Activated naive CD8-positive, alpha-beta T cell treated with anti-CD3 and anti-CD28 coated beads, Interleukin-2, amount 10 ng/mL, durations not matched to agents 7 days and 5 days (primary cell): ENCODE results near the gene OR2A42. TPM values are rescaled to one million over a fixed set of nuclear protein-coding genes. Genes with fewer than 3 reads are reported as not detected.

ENCODE experiments used
- total RNA-seq, 2 experiments: library from RNA; stranded (reverse); gene quantifications; one replicate each; pipeline ENCODE4 v1.2.3, GENCODE V29; 2021

The OR2A42 gene
- total RNA-seq, 2 experiments from 2014 or later, result not detected

Other genes with a start within 250 kb of the OR2A42 start
- gene OR6B1, start 239.3 kb downstream of the OR2A42 start, total RNA-seq, result not detected
- not detected for gene OR2A5, start 190.7 kb downstream of the OR2A42 start, total RNA-seq
- gene OR2A25, start 169.8 kb downstream of the OR2A42 start, total RNA-seq, result not detected
- not detected for gene OR2A12, start 153.3 kb downstream of the OR2A42 start, total RNA-seq
- gene OR2A2, start 130.0 kb downstream of the OR2A42 start, total RNA-seq, result not detected
- not detected for gene OR2A14, start 116.4 kb downstream of the OR2A42 start, total RNA-seq
- 1 to 10 TPM; 1.0 to 2.2 TPM for gene CTAGE4, start 56.1 kb downstream of the OR2A42 start, total RNA-seq
- 1 to 10 TPM; 2.5 TPM for gene ARHGEF35, start 43.8 kb downstream of the OR2A42 start, total RNA-seq
- gene OR2A7, start 25.2 kb upstream of the OR2A42 start, total RNA-seq, result 1 to 10 TPM; 2.1 to 2.2 TPM
- 1 to 10 TPM in 1 of 2 experiments, not detected in 1; 1.1 TPM for gene CTAGE8, start 29.7 kb upstream of the OR2A42 start, total RNA-seq
- under 1 TPM in 1 of 2 experiments, not detected in 1; 0.06 TPM for gene OR2A1, start 72.8 kb upstream of the OR2A42 start, total RNA-seq
- gene ARHGEF5, start 115.8 kb upstream of the OR2A42 start, total RNA-seq, result 1 to 10 TPM; 7.6 to 7.7 TPM
- gene NOBOX, start 164.1 kb upstream of the OR2A42 start, total RNA-seq, result not detected